Measurements from ENCODE around the gene OTUD3. TPM values are rescaled to one million over a fixed set of nuclear protein-coding genes. Genes with fewer than 3 reads are reported as not detected.

Gene OTUD3
- total and polyA plus RNA-seq, 2 of the 13 experiments (the other 11 are each of a cell fraction or from before 2014, with no cell fraction given), result 5.2 to 7.5 TPM

GRCh38 chr1:19882111-19883071, at the start of gene OTUD3 (continued):
- peak; percentile 71; the same call in 1 of the 2 replicates for TF ChIP-seq KLF6 (CRISPR knock-in tag; IDR thresholded peaks at IDR 0.05)
- TF ChIP-seq HDAC2 (CRISPR knock-in tag; IDR thresholded peaks at IDR 0.05), result peak; percentile 34; the same call in 1 of the 2 replicates
- no peak for TF ChIP-seq EED (CRISPR knock-in tag; IDR thresholded peaks at IDR 0.05)
- TF ChIP-seq ZNF124 (CRISPR knock-in tag; IDR thresholded peaks at IDR 0.05), result peak; percentile 52
- TF ChIP-seq MTA1 (CRISPR knock-in tag; IDR thresholded peaks at IDR 0.05; ENCODE audit: borderline replicate concordance), result peak; percentile 65; the same call in 1 of the 2 replicates
- no peak for TF ChIP-seq ZNF207 (IDR thresholded peaks at IDR 0.05; ENCODE audit: borderline replicate concordance)
- TF ChIP-seq ZNF639 (CRISPR knock-in tag; conservative IDR thresholded peaks at IDR 0.05), result peak; percentile 49; the same call in 1 of the 2 replicates
- TF ChIP-seq UBTF (CRISPR knock-in tag; IDR thresholded peaks at IDR 0.05), result peak; percentile 97
- TF ChIP-seq RBFOX2 (IDR thresholded peaks at IDR 0.05; ENCODE audit: low read depth, low read length), result peak; percentile 90
- TF ChIP-seq ZNF10 (CRISPR knock-in tag; IDR thresholded peaks at IDR 0.05; ENCODE audit: borderline replicate concordance, low read depth), result no peak
- peak; percentile 89 for TF ChIP-seq KAT8 (CRISPR knock-in tag; IDR thresholded peaks at IDR 0.05)
- TF ChIP-seq SNAI1 (CRISPR knock-in tag; IDR thresholded peaks at IDR 0.05; ENCODE audit: borderline replicate concordance), result 0 out of 2 replicates have a peak, but pooled peaks have one; percentile 62
- TF ChIP-seq NONO (IDR thresholded peaks at IDR 0.05), result no peak
- peak; percentile 80 for TF ChIP-seq NONO (CRISPR knock-in tag; conservative IDR thresholded peaks at IDR 0.05)
- TF ChIP-seq DRAP1 (CRISPR knock-in tag; IDR thresholded peaks at IDR 0.05), result peak; percentile 66
- TF ChIP-seq ZNF691 (CRISPR knock-in tag; IDR thresholded peaks at IDR 0.05; ENCODE audit: borderline replicate concordance, low read depth), result no peak; the same call in 1 of the 2 replicates
- TF ChIP-seq ZNF614 (CRISPR knock-in tag; IDR thresholded peaks at IDR 0.05; ENCODE audit: borderline replicate concordance), result peak; percentile 70; the same call in 1 of the 2 replicates
- no peak for TF ChIP-seq ZBTB46 (CRISPR knock-in tag; IDR thresholded peaks at IDR 0.05; ENCODE audit: borderline replicate concordance)
- TF ChIP-seq ZNF276 (CRISPR knock-in tag; IDR thresholded peaks at IDR 0.05; ENCODE audit: low read depth), result 0 out of 2 replicates have a peak, but pooled peaks have one; percentile 15
